Measurements from ENCODE around the gene ELMOD1. TPM values are rescaled to one million over a fixed set of nuclear protein-coding genes. Genes with fewer than 3 reads are reported as not detected.

Gene ELMOD1
- total RNA-seq, 2 donors from 2014 or later: 0.22 TPM; not detected in 1

GRCh38 chr11:107704451-107704850, 113.5 kb downstream of the ELMOD1 start:
- ATAC-seq (no peak), DNase-seq (no peak)
- intact Hi-C loops (cut with DNase I, micrococcal nuclease): no loop called here

GRCh38 chr11:107705027-107705426, 114.1 kb downstream of the ELMOD1 start:
- DNase-seq (no peak), ATAC-seq (no peak)
- intact Hi-C loops (cut with DNase I, micrococcal nuclease): no loop called here

- DNase-seq (no peak), ATAC-seq (no peak)
- intact Hi-C loops (cut with DNase I, micrococcal nuclease): no loop called here
Measured at GRCh38 chr11:107706531-107706930, 115.6 kb downstream of the ELMOD1 start.

- DNase-seq (no peak), ATAC-seq (no peak)
- intact Hi-C loops (cut with DNase I, micrococcal nuclease): no loop called here
Measured at GRCh38 chr11:107707215-107707671, 116.3 kb downstream of the ELMOD1 start.

- ATAC-seq: no peak
- intact Hi-C loops (cut with DNase I, micrococcal nuclease): no loop called here
- DNase-seq: no peak
Measured at GRCh38 chr11:107707807-107708206, 116.9 kb downstream of the ELMOD1 start.

GRCh38 chr11:107708792-107709191, 117.8 kb downstream of the ELMOD1 start:
- no peak for ATAC-seq
- DNase-seq: no peak
- intact Hi-C loops (cut with DNase I, micrococcal nuclease): no loop called here

- ATAC-seq (no peak), DNase-seq (no peak)
- intact Hi-C loops (cut with DNase I, micrococcal nuclease): no loop called here
Measured at GRCh38 chr11:107710301-107710700, 119.4 kb downstream of the ELMOD1 start.

GRCh38 chr11:107711861-107712755, 121.2 kb downstream of the ELMOD1 start, which contains the start of gene SLN:
TSS of gene SLN (minus strand) at chr11:107712056.
- no peak for DNase-seq

GRCh38 chr11:107713009-107713408, 122.1 kb downstream of the ELMOD1 start:
- ATAC-seq: no peak
- intact Hi-C loops (cut with DNase I, micrococcal nuclease): no loop called here
- DNase-seq: no peak

More at GRCh38 chr11:107711861-107712755, 121.2 kb downstream of the ELMOD1 start, which contains the start of gene SLN:
- no peak for ATAC-seq
- intact Hi-C loops (cut with DNase I, micrococcal nuclease): no loop called here

Other genes starting within 250 kb of the ELMOD1 start
- gene CWF19L2, start 133.3 kb upstream of the ELMOD1 start, total RNA-seq: 10 to 100 TPM in 1 of 2 donors, 1 to 10 TPM in 1; 9.4 to 10.6 TPM
- 1 to 10 TPM; 4.7 to 5.3 TPM for gene ALKBH8, start 25.4 kb upstream of the ELMOD1 start, total RNA-seq
- gene SLN, start 120.9 kb downstream of the ELMOD1 start, total RNA-seq: not detected

All from left colon (tissue), 2 donors.